Duodenal mucosa (tissue), 2 donors: ENCODE results near the gene ADAMTSL3.

Source experiments
- H3K27ac ChIP-seq: one replicate; pipeline ENCODE4 v1.7.0; 2013; ENCODE audit warnings: low read depth, low read length
- H3K27me3 ChIP-seq, 2 donors: one replicate each; pipeline ENCODE4 v1.7.0; 2013; ENCODE audit warnings: low read length in 2 of 2, control low read depth in 1 of 2; ENCODE audit not compliant: insufficient read depth in 2 of 2, control insufficient read depth in 1 of 2
- H3K36me3 ChIP-seq, 2 donors: one replicate each; pipeline ENCODE4 v1.7.0; 2013; ENCODE audit warnings: low read length in 2 of 2, control low read depth in 1 of 2; ENCODE audit not compliant: insufficient read depth in 2 of 2, control insufficient read depth in 1 of 2
- H3K4me1 ChIP-seq, 2 donors: one replicate each; pipeline ENCODE4 v1.7.0; 2013; ENCODE audit warnings: low read length in 2 of 2, control low read depth in 1 of 2; ENCODE audit not compliant: insufficient read depth in 2 of 2, control insufficient read depth in 1 of 2
- H3K4me3 ChIP-seq, 2 donors: one replicate each; pipeline ENCODE4 v1.7.0; 2013; ENCODE audit warnings: low read length in 2 of 2, low read depth in 1 of 2
- H3K9ac ChIP-seq, 2 donors: one replicate each; pipeline ENCODE4 v1.7.0; 2013; ENCODE audit warnings: low read length in 2 of 2, low read depth in 1 of 2
- H3K9me3 ChIP-seq, 2 donors: one replicate each; pipeline ENCODE4 v1.7.0; 2013; ENCODE audit warnings: low read length in 2 of 2, control low read depth in 1 of 2; ENCODE audit not compliant: control insufficient read depth in 1 of 2

Gene ADAMTSL3

DNA sequence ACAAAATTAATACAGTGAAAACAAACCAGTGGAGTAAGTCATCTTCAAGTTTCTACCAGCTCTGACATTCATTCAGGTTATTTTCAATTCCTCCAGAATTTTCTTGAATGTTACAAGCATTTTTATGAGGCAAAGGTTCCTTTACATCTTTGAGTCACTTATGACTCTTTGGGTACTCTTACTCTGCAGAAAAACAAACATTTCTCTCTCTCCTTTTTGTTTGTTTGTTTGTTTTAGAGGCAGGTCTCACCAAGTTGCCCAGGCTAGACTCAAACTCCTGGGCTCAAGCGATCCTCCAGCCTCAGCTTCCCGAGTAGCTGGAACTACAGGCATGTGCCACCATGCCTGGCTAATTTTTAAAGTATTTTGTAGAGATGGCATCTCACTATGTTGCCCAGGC, 233.5 kb downstream of the ADAMTSL3 start:
- Histone ChIP-seq H3K27ac (no peak overlapping the region), H3K4me1 (no peaks in the 10 kb centered on the region), H3K36me3 (no peaks in the 10 kb centered on the region), H3K4me3 (no peak overlapping the region), H3K9me3 (no peaks in the 10 kb centered on the region), H3K9ac (no peak overlapping the region), H3K27me3 (no peaks in the 10 kb centered on the region)

- H3K9me3 ChIP-seq, result no peaks in the 10 kb centered on the region
- no peak overlapping the region for H3K27ac ChIP-seq
- H3K27me3 ChIP-seq, result no peaks in the 10 kb centered on the region
- H3K4me1 ChIP-seq, result no peaks in the 10 kb centered on the region
- no peak overlapping the region for H3K4me3 ChIP-seq
- H3K36me3 ChIP-seq, result no peaks in the 10 kb centered on the region
- no peak overlapping the region for H3K9ac ChIP-seq
Measured at GRCh38 chr15:83887961-83888360, 234.0 kb downstream of the ADAMTSL3 start.

DNA sequence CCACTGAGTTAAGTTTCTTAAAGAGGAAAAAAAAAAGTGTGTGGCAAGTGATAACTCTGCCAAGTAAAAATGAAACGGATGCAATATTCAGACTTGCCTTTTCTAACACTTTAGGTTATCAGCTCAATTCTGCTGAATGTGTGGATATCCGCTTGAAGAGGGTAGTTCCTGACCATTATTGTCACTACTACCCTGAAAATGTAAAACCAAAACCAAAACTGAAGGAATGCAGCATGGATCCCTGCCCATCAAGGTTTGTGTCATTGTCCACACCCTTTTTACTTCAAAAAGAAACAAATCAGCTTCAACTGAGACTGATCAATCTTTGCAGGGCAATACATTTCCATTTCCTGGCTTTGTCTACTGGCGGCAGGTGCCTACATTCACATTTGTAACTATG, 236.1 kb downstream of the ADAMTSL3 start:
- H3K27ac ChIP-seq, result no peak overlapping the region
- H3K27me3 ChIP-seq, result no peaks in the 10 kb centered on the region
- H3K9me3 ChIP-seq, result no peaks in the 10 kb centered on the region
- H3K4me3 ChIP-seq, result no peak overlapping the region
- H3K4me1 ChIP-seq, result no peaks in the 10 kb centered on the region
- H3K36me3 ChIP-seq, result no peaks in the 10 kb centered on the region
- no peak overlapping the region for H3K9ac ChIP-seq

DNA sequence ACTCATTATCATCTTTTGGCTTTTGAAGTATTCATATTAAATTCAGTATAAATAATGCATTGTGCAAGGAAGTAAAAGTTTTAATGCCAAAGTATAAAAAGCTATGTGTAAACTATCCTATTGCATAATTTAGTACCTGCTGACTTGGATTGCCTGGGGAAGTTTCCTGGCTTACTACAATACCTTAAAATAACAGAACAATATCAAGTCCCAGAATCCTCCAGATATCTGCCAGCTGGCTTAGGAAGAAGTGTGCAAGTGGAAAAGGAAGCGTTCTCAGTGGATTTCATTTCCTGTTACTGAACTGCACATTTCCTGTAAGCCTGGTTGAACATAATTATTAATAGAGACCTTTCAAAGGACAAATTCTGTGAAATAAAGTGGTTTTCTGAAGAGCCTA, 236.7 kb downstream of the ADAMTSL3 start:
- H3K9ac ChIP-seq, result no peak overlapping the region
- no peak overlapping the region for H3K4me3 ChIP-seq
- H3K27me3 ChIP-seq, result no peaks in the 10 kb centered on the region
- no peaks in the 10 kb centered on the region for H3K36me3 ChIP-seq
- no peaks in the 10 kb centered on the region for H3K4me1 ChIP-seq
- no peak overlapping the region for H3K27ac ChIP-seq
- H3K9me3 ChIP-seq, result no peaks in the 10 kb centered on the region

- H3K4me3 ChIP-seq, result no peak overlapping the region
- H3K9me3 ChIP-seq, result peaks cover 0 to 4% of the 10 kb centered on the region in 2 donors
- no peak overlapping the region for H3K9ac ChIP-seq
- H3K27ac ChIP-seq, result no peak overlapping the region
- H3K4me1 ChIP-seq, result no peaks in the 10 kb centered on the region
- no peaks in the 10 kb centered on the region for H3K27me3 ChIP-seq
- no peaks in the 10 kb centered on the region for H3K36me3 ChIP-seq
Measured at GRCh38 chr15:83892498-83892897, 238.6 kb downstream of the ADAMTSL3 start.

GRCh38 chr15:83893308-83893707, 239.4 kb downstream of the ADAMTSL3 start:
- H3K27ac ChIP-seq, result no peak overlapping the region
- H3K9ac ChIP-seq, result no peak overlapping the region
- H3K27me3 ChIP-seq, result no peaks in the 10 kb centered on the region
- no peak overlapping the region for H3K4me3 ChIP-seq
- no peaks in the 10 kb centered on the region for H3K4me1 ChIP-seq
- H3K36me3 ChIP-seq, result no peaks in the 10 kb centered on the region
- peaks cover 0 to 4% of the 10 kb centered on the region in 2 donors for H3K9me3 ChIP-seq

DNA sequence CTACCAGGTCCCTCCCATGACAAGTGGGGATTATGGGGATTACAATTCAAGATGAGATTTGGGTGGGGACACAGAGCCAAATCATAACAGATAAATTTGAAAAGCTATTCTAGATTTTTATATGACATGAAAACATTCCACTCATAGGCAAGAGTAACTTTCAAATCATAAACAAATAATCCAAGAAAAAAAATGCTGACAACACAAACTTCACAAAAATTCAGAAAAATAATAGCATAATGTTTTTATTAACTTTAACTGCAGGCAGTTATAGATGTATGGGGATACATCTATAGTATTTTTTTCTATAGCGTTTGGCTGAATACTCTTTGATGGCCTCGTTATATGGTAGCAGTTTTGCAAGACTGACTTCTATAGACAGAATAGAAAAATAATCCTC, 243.1 kb downstream of the ADAMTSL3 start:
- Histone ChIP-seq H3K27me3 (no peaks in the 10 kb centered on the region), H3K9me3 (peaks cover 0 to 4% of the 10 kb centered on the region in 2 donors), H3K27ac (no peak overlapping the region), H3K36me3 (no peaks in the 10 kb centered on the region), H3K4me1 (no peaks in the 10 kb centered on the region), H3K4me3 (no peak overlapping the region), H3K9ac (no peak overlapping the region)

- H3K36me3 ChIP-seq, result no peaks in the 10 kb centered on the region
- no peak overlapping the region for H3K27ac ChIP-seq
- no peak overlapping the region for H3K4me3 ChIP-seq
- H3K9me3 ChIP-seq, result peaks cover 0 to 4% of the 10 kb centered on the region in 2 donors
- H3K27me3 ChIP-seq, result no peaks in the 10 kb centered on the region
- H3K4me1 ChIP-seq, result no peaks in the 10 kb centered on the region
- no peak overlapping the region for H3K9ac ChIP-seq
Measured at GRCh38 chr15:83898361-83898760, 244.4 kb downstream of the ADAMTSL3 start.

DNA sequence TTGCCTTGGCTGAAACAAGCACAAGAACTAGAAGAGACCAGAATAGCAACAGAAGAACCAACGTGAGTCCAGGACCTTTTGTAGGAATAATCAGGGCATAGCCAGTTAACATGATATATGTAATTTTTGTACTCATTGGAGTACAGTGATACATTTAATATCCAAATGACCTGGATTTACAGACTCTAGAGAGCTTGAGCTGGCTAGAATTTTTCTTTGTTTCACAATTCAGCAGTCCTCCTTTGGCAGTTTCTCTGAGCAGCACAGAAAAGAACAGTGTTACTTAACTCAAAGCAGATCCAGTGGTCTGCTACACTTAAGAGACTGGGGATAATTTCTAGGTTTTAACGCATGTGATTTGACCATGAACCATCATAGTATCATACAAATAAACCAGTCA, 245.7 kb downstream of the ADAMTSL3 start:
- H3K27ac ChIP-seq, result no peak overlapping the region
- no peaks in the 10 kb centered on the region for H3K36me3 ChIP-seq
- no peaks in the 10 kb centered on the region for H3K4me1 ChIP-seq
- no peak overlapping the region for H3K9ac ChIP-seq
- peaks cover 0 to 4% of the 10 kb centered on the region in 2 donors for H3K9me3 ChIP-seq
- H3K27me3 ChIP-seq, result no peaks in the 10 kb centered on the region
- no peak overlapping the region for H3K4me3 ChIP-seq

- no peaks in the 10 kb centered on the region for H3K36me3 ChIP-seq
- no peaks in the 10 kb centered on the region for H3K4me1 ChIP-seq
- H3K27me3 ChIP-seq, result no peaks in the 10 kb centered on the region
- no peak overlapping the region for H3K4me3 ChIP-seq
- no peak overlapping the region for H3K9ac ChIP-seq
- no peak overlapping the region for H3K27ac ChIP-seq
- H3K9me3 ChIP-seq, result peaks cover 0 to 5% of the 10 kb centered on the region in 2 donors
Measured at GRCh38 chr15:83904107-83905040, 250.5 kb downstream of the ADAMTSL3 start.
